Nephron (organoid): ENCODE results near the gene RABEP2.
A peak's percentile ranks its signal among the peaks of the same experiment; 100 is the strongest.
"Not testable (repeated sequence)": the region's sequence is repeated elsewhere in the genome, so short reads cannot be mapped to it uniquely, and the experiment has no call there.

Source experiments
- H3K27ac Mint-ChIP-seq, 3 experiments: 2 replicates each; pipeline ENCODE4 v1.8.0; 2020; ENCODE audit warnings: mixed read lengths in 3 of 3, mild to moderate bottlenecking in 2 of 3, moderate library complexity in 1 of 3
- H3K27me3 Mint-ChIP-seq: 2 replicates; pipeline ENCODE4 v1.8.0; 2021; ENCODE audit warnings: low read depth, mild to moderate bottlenecking, moderate library complexity, mixed read lengths
- H3K36me3 Mint-ChIP-seq: 2 replicates; pipeline ENCODE4 v1.8.0; 2020; ENCODE audit warnings: low read depth, mixed read lengths
- H3K4me1 Mint-ChIP-seq: 2 replicates; pipeline ENCODE4 v1.8.0; 2020; ENCODE audit warnings: mixed read lengths
- H3K4me3 Mint-ChIP-seq, 3 experiments: 2 replicates each; pipeline ENCODE4 v1.8.0; 2020; ENCODE audit warnings: mild to moderate bottlenecking in 3 of 3, mixed read lengths in 3 of 3, moderate library complexity in 2 of 3
- H3K9me3 Mint-ChIP-seq: 2 replicates; pipeline ENCODE4 v1.8.0; 2020; ENCODE audit warnings: mixed read lengths
- CTCF ChIP-seq, 3 experiments: fragments of 200-600 bp; sonication (generic); IDR thresholded peaks; one replicate each; pipeline ENCODE4 v1.5.0; 2021; ENCODE audit warnings: antibody characterized with exemption in 3 of 3; ENCODE audit not compliant: unreplicated experiment in 3 of 3

RABEP2 gene

GRCh38 chr16:28873543-28874201 is 51.4 kb downstream of the RABEP2 start:
- Mint-ChIP-seq H3K4me3 (no peak overlapping the region), H3K27ac (no peak overlapping the region), H3K4me1 (peaks cover 35% of the 10 kb centered on the region), H3K27me3 (no peaks in the 10 kb centered on the region), H3K9me3 (no peaks in the 10 kb centered on the region), H3K36me3 (peaks cover 36% of the 10 kb centered on the region)
- peak; percentile 31 to 48 (median 32) for TF ChIP-seq CTCF (IDR thresholded peaks at IDR 0.05; ENCODE audit: unreplicated experiment in 3 of 3)

GRCh38 chr16:28872952-28873351 is 52.1 kb downstream of the RABEP2 start:
- no peak overlapping the region for H3K27ac Mint-ChIP-seq
- peaks cover 28% of the 10 kb centered on the region for H3K4me1 Mint-ChIP-seq
- no peak overlapping the region for H3K4me3 Mint-ChIP-seq
- H3K27me3 Mint-ChIP-seq = no peaks in the 10 kb centered on the region
- no peak for TF ChIP-seq CTCF (IDR thresholded peaks at IDR 0.05; ENCODE audit: unreplicated experiment in 3 of 3)
- H3K36me3 Mint-ChIP-seq = peaks cover 37% of the 10 kb centered on the region
- H3K9me3 Mint-ChIP-seq = no peaks in the 10 kb centered on the region

DNA sequence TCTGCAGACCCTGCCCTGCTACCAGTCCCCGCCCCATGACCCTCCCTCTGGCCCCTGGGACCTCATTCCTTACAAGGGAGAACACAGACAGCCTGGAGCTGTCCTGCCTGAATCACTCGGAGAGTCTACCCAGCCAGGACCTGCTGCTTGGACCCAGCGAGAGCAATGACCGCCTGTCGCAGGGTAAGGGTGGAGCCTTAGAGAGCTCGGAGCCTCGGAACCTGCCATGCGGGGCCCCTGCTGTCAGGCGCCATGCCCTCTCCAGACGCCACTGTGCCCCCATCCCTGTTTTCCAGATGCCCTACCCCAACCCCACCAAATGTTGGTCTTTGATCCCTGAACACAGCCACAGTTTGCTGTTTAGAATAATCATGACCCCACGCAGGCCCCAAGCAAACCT is 55.8 kb downstream of the RABEP2 start:
- no peaks in the 10 kb centered on the region for H3K27me3 Mint-ChIP-seq
- TF ChIP-seq CTCF (IDR thresholded peaks at IDR 0.05; ENCODE audit: unreplicated experiment in 3 of 3) = no peak
- H3K36me3 Mint-ChIP-seq = peaks cover 40% of the 10 kb centered on the region
- H3K4me1 Mint-ChIP-seq = peaks cover 16% of the 10 kb centered on the region
- no peak overlapping the region for H3K4me3 Mint-ChIP-seq
- H3K9me3 Mint-ChIP-seq = no peaks in the 10 kb centered on the region
- H3K27ac Mint-ChIP-seq = no peak overlapping the region

- not testable (repeated sequence) for H3K27ac Mint-ChIP-seq, H3K9me3 Mint-ChIP-seq, H3K27me3 Mint-ChIP-seq
- Mint-ChIP-seq H3K4me1 (peaks cover 18% of the 10 kb centered on the region), H3K36me3 (peaks cover 34% of the 10 kb centered on the region), H3K4me3 (peak overlapping the region; percentile 43 to 71 (median 68))
Measured at GRCh38 chr16:28867646-28868045, 57.4 kb downstream of the RABEP2 start.

DNA sequence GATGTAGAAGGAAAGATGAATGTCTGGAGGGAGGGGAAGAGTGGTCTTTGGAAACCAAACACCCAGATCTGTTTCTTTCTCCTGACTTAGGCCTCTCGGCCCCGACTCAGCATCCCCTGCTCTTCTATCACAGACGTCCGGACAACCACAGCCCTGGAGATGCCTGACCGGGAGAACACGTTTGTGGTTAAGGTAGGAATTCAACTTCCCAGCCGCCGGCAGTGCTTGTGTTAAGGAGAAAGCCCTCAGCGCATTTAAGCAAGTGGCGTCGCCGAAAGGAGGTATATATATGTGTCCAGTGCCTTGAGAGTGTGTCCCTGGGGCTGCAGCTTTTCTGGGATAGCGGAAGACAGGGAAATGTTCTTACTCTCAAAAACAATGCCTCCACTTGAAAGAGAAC is 57.8 kb downstream of the RABEP2 start:
- Mint-ChIP-seq H3K4me1 (peaks cover 18% of the 10 kb centered on the region), H3K27me3 (no peaks in the 10 kb centered on the region), H3K4me3 (peak overlapping the region; percentile 43 to 71 (median 68)), H3K9me3 (no peaks in the 10 kb centered on the region), H3K36me3 (peaks cover 31% of the 10 kb centered on the region), H3K27ac (peak overlapping the region in 2 of 3 experiments; percentile 70 to 100)
- no peak for TF ChIP-seq CTCF (IDR thresholded peaks at IDR 0.05; ENCODE audit: unreplicated experiment in 3 of 3)

GRCh38 chr16:28866454-28866804 is 58.6 kb downstream of the RABEP2 start:
- H3K27me3 Mint-ChIP-seq = no peaks in the 10 kb centered on the region
- TF ChIP-seq CTCF (IDR thresholded peaks at IDR 0.05; ENCODE audit: unreplicated experiment in 3 of 3) = no peak
- H3K4me3 Mint-ChIP-seq = peak overlapping the region; percentile 68 to 72 (median 71)
- H3K4me1 Mint-ChIP-seq = peaks cover 18% of the 10 kb centered on the region
- peaks cover 31% of the 10 kb centered on the region for H3K36me3 Mint-ChIP-seq
- no peaks in the 10 kb centered on the region for H3K9me3 Mint-ChIP-seq
- peak overlapping the region in 2 of 3 experiments; percentile 22 to 100 for H3K27ac Mint-ChIP-seq
